ENCODE data around the gene C1orf198.

Gene C1orf198

GRCh38 chr1:230818901-230819300 is 49.4 kb downstream of the C1orf198 start:
- no peak overlapping the region for H3K4me3 ChIP-seq (replicated peaks in 1 of 2; ENCODE audit: low read depth in 2 of 2, low read length in 2 of 2)
- DNase-seq (ENCODE audit: low read depth in 2 of 2) = no peak
- no peak for TF ChIP-seq CTCF (IDR thresholded peaks at IDR 0.05; ENCODE audit: low read depth, low read length)

GRCh38 chr1:230818367-230818766 is 50.0 kb downstream of the C1orf198 start:
- DNase-seq (ENCODE audit: low read depth in 2 of 2) = no peak
- TF ChIP-seq CTCF (IDR thresholded peaks at IDR 0.05; ENCODE audit: low read depth, low read length) = no peak
- H3K4me3 ChIP-seq (replicated peaks in 1 of 2; ENCODE audit: low read depth in 2 of 2, low read length in 2 of 2) = no peak overlapping the region

- no peak for DNase-seq (ENCODE audit: low read depth in 2 of 2)
- no peak overlapping the region for H3K4me3 ChIP-seq (replicated peaks in 1 of 2; ENCODE audit: low read depth in 2 of 2, low read length in 2 of 2)
- TF ChIP-seq CTCF (IDR thresholded peaks at IDR 0.05; ENCODE audit: low read depth, low read length) = no peak
Measured at GRCh38 chr1:230816018-230816417, 52.3 kb downstream of the C1orf198 start.

GRCh38 chr1:230814949-230815692 is 53.2 kb downstream of the C1orf198 start:
- TF ChIP-seq CTCF (IDR thresholded peaks at IDR 0.05; ENCODE audit: low read depth, low read length) = no peak
- no peak for DNase-seq (ENCODE audit: low read depth in 2 of 2)
- no peak overlapping the region for H3K4me3 ChIP-seq (replicated peaks in 1 of 2; ENCODE audit: low read depth in 2 of 2, low read length in 2 of 2)

- TF ChIP-seq CTCF (IDR thresholded peaks at IDR 0.05; ENCODE audit: low read depth, low read length) = no peak
- no peak overlapping the region for H3K4me3 ChIP-seq (replicated peaks in 1 of 2; ENCODE audit: low read depth in 2 of 2, low read length in 2 of 2)
- DNase-seq (ENCODE audit: low read depth in 2 of 2) = no peak
Measured at GRCh38 chr1:230812568-230812967, 55.8 kb downstream of the C1orf198 start.

DNA sequence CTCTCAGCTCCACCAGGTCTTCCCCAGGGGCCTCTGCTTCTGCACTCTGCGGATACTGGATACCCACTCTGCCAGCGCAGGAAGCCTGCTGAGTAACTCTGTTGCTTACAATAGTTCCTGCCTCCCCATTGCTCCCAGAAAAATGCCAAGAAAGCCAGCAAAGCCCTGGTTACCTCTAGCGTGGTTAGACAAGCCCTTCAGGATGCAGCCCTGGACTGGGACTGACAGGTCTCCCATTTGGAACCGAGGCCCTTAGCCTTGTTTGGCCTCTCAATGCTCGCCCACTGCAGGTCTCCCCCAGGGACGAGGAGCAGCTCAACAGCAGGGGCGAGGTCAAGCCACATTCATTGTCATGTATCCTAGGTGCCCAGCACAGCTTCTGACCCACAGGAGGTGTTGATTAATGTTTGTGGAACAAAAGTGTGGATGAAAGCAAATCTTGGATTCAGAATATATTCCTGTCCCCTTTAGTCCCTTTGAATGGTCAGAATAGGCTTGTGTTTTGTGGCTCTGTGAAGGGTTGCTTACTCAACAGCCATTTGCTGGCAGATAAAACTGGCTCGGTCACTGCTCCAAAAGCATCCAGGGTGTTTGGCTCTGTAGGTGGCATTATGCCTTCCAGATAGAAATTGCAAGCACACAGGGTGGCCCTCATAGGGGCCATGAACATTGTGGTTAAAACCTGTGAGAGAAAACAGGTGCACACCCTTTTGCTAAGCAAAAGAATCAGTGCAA is 58.9 kb downstream of the C1orf198 start:
- H3K4me3 ChIP-seq (replicated peaks in 1 of 2; ENCODE audit: low read depth in 2 of 2, low read length in 2 of 2) = no peak overlapping the region
- no peak for TF ChIP-seq CTCF (IDR thresholded peaks at IDR 0.05; ENCODE audit: low read depth, low read length)
- no peak for DNase-seq (ENCODE audit: low read depth in 2 of 2)
